Osteocyte (in vitro differentiated cells): Measurements from ENCODE around the gene NSDHL. TPM values are rescaled to one million over a fixed set of nuclear protein-coding genes. Genes with fewer than 3 reads are reported as not detected.

Experiments used
- DNase-seq: peaks from one replicate; pipeline ENCODE4 v3.0.0; 2021; ENCODE audit warnings: mixed read lengths; ENCODE audit not compliant: unreplicated experiment; ENCODE audit errors: extremely low spot score
- H3K27ac Mint-ChIP-seq: one replicate; pipeline ENCODE4 v1.8.0; 2021; ENCODE audit warnings: mild to moderate bottlenecking, mixed read lengths; ENCODE audit not compliant: unreplicated experiment
- H3K27me3 Mint-ChIP-seq: one replicate; pipeline ENCODE4 v1.8.0; 2021; ENCODE audit warnings: mixed read lengths; ENCODE audit not compliant: unreplicated experiment
- H3K36me3 Mint-ChIP-seq: one replicate; pipeline ENCODE4 v1.8.0; 2021; ENCODE audit warnings: mixed read lengths; ENCODE audit not compliant: unreplicated experiment
- H3K4me1 Mint-ChIP-seq: one replicate; pipeline ENCODE4 v1.8.0; 2021; ENCODE audit warnings: mixed read lengths; ENCODE audit not compliant: unreplicated experiment
- H3K4me3 Mint-ChIP-seq: one replicate; pipeline ENCODE4 v1.8.0; 2021; ENCODE audit warnings: mild to moderate bottlenecking, moderate library complexity, mixed read lengths; ENCODE audit not compliant: unreplicated experiment
- H3K9me3 Mint-ChIP-seq: one replicate; pipeline ENCODE4 v1.8.0; 2021; ENCODE audit warnings: mixed read lengths; ENCODE audit not compliant: unreplicated experiment
- total RNA-seq: library from RNA; stranded (reverse); gene quantifications from 2 replicates; pipeline ENCODE4 v1.2.1, GENCODE V29; 2021
- TF ChIP-seq, protein P1 (sequence below): fragments of 200-600 bp; sonication (generic); IDR thresholded peaks from 2 replicates; pipeline ENCODE4 v1.5.0; 2021; ENCODE audit warnings: antibody characterized with exemption, mild to moderate bottlenecking, moderate library complexity

NSDHL gene
- total RNA-seq, 1 donor from 2014 or later = 14.1 TPM

DNA sequence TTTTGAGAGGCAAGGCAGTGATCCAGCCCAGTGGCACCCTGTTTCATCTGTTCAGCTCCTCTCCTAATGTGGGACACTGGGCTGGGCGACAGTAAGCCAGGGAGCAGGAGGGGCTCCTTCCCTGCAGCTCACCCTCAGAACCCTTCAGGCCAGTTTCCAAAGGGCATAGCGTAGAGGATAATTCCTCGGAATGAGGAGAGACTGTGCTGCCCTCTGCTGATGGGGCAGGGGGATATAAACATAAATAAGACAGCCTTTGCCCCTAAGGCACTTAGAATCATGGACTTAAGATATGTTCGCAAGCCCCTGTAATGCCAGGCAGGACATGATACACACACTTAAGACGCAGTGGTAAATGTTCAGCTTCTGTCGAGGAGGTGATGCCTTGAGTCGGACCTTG is 39.1 kb downstream of the NSDHL start:
- Mint-ChIP-seq H3K27me3 (no peaks in the 10 kb centered on the region), H3K4me3 (no peak overlapping the region), H3K4me1 (no peaks in the 10 kb centered on the region), H3K36me3 (peaks cover 5% of the 10 kb centered on the region), H3K9me3 (no peaks in the 10 kb centered on the region), H3K27ac (no peak overlapping the region)
- TF ChIP-seq, protein P1, sequence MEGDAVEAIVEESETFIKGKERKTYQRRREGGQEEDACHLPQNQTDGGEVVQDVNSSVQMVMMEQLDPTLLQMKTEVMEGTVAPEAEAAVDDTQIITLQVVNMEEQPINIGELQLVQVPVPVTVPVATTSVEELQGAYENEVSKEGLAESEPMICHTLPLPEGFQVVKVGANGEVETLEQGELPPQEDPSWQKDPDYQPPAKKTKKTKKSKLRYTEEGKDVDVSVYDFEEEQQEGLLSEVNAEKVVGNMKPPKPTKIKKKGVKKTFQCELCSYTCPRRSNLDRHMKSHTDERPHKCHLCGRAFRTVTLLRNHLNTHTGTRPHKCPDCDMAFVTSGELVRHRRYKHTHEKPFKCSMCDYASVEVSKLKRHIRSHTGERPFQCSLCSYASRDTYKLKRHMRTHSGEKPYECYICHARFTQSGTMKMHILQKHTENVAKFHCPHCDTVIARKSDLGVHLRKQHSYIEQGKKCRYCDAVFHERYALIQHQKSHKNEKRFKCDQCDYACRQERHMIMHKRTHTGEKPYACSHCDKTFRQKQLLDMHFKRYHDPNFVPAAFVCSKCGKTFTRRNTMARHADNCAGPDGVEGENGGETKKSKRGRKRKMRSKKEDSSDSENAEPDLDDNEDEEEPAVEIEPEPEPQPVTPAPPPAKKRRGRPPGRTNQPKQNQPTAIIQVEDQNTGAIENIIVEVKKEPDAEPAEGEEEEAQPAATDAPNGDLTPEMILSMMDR = no peak
- DNase-seq = no peak

DNA sequence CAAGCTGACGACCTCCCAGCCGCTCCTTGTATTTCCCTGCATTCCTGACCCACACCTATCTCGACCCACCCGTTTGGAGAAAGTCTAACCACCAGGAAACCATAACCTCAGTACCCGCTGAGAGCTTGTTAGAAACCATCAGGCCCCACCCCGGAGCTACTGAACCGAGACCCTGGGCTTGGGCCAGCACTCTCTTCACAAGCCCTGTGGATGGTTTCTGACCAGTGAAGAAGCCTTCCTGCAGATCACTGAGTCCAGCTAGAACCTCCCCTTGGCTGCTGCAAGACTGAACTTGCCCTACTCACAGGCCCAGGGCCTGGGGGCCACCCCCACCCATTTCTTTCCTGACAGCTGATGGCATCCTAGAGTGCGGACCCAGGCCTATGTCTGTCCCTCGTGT is 40.4 kb downstream of the NSDHL start:
- H3K4me3 Mint-ChIP-seq = no peak overlapping the region
- no peaks in the 10 kb centered on the region for H3K4me1 Mint-ChIP-seq
- H3K27ac Mint-ChIP-seq = no peak overlapping the region
- H3K27me3 Mint-ChIP-seq = no peaks in the 10 kb centered on the region
- H3K36me3 Mint-ChIP-seq = peaks cover 5% of the 10 kb centered on the region
- no peaks in the 10 kb centered on the region for H3K9me3 Mint-ChIP-seq
- no peak for DNase-seq
- TF ChIP-seq, protein P1 = no peak

DNA sequence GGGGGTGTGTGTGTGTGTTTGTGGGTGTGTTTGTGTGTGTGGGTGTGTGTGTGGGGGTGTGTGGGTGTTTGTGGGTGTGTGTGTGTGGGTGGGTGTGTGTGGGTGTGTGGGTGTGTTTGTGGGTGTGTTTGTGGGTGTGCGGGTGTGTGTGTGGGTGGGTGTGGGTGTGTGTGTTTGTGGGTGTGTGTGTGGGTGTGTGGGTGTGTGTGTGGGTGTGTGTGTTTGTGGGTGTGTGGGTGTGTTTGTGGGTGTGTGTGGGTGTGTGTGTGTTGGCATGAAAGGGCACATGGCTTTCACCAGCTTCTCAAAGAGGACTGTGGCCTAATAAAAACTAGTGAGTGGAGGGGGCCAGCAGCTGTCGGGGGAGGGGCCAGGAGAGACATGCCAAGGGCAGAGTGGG is 41.7 kb downstream of the NSDHL start:
- Mint-ChIP-seq H3K27ac (no peak overlapping the region), H3K27me3 (no peaks in the 10 kb centered on the region), H3K4me1 (no peaks in the 10 kb centered on the region), H3K9me3 (peaks cover 5% of the 10 kb centered on the region), H3K36me3 (peaks cover 5% of the 10 kb centered on the region), H3K4me3 (no peak overlapping the region)
- no peak for DNase-seq
- TF ChIP-seq, protein P1 = no peak

DNA sequence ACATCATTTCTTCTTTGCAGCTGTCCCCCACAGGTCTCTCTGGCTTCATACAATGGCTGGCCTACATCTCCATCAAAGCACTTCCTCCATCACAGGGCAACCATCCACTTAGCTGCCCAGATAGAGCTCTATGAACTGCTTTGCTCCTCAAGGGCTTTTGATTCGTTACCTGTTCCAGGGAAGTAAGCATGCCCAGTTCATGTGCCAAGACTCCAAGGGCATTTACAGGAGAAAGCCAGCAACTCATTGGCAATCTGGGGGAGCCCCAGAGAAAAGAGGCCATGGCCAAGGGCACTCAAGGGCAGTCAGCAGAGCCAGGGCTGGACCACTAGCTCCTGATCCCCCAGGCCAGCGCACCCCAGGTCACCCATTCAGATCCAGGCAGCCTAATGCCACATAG is 42.5 kb downstream of the NSDHL start:
- DNase-seq = no peak
- Mint-ChIP-seq H3K27ac (no peak overlapping the region), H3K4me1 (no peaks in the 10 kb centered on the region), H3K9me3 (peaks cover 5% of the 10 kb centered on the region), H3K27me3 (no peaks in the 10 kb centered on the region), H3K4me3 (no peak overlapping the region), H3K36me3 (peaks cover 5% of the 10 kb centered on the region)
- TF ChIP-seq, protein P1 = no peak

DNA sequence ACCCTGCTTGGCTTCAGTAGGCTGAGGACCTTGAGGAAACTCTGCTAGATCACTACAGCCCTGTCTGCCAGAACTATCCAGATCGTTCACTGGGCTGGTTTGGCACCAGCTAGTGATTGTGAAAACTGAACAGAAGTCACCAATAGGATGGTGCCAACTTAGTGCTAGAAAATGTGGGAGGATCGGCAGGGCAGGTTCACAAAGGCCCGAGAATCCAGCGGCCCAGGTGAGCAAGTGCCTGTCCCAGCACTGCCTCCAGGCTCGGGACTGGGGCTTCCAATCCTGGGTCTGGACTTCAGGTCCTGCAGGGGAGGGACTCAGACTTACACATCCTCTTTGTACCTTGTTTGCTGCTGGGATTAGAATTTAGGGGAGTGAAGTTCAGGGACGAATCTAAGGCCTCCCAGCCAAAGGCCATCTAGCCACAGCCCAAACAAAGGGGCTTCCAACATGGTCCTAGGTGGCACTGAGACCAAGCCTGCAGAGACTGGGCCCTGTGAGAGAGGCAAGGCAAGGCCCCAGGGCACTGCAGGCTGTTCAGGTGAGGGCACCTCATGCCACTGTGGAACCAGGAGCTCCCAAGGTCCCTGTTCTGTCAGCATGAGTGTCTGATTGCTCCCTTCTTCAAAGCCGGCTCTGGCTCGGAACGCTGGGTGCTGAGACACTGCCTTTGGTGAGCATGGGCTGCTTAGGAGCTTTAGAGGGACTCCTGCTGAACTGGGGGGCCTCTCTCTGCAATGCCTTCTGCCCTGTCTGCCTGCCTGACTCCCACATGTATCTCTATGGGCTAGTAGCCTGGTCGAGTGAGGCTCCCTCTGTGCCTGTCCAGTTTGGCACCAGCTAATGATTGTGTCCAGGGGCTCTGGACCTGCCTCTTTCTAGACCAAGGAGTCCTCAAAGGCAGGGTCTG is 46.3 kb downstream of the NSDHL start:
- H3K4me3 Mint-ChIP-seq = no peak overlapping the region
- H3K36me3 Mint-ChIP-seq = no peaks in the 10 kb centered on the region
- TF ChIP-seq, protein P1 = no peak
- peaks cover 10% of the 10 kb centered on the region for H3K9me3 Mint-ChIP-seq
- H3K27ac Mint-ChIP-seq = no peak overlapping the region
- H3K4me1 Mint-ChIP-seq = no peaks in the 10 kb centered on the region
- no peaks in the 10 kb centered on the region for H3K27me3 Mint-ChIP-seq
- no peak for DNase-seq
